GM20000 (cell line): Measurements from ENCODE around the gene SGK1.

ENCODE experiments used
- DNase-seq: peaks from one replicate; pipeline ENCODE4 v3.0.0; 2012; ENCODE audit warnings: low spot score
- CTCF ChIP-seq: IDR thresholded peaks from 2 replicates; pipeline ENCODE4 v1.5.1; 2012; ENCODE audit warnings: mild to moderate bottlenecking, control low read depth; ENCODE audit errors: extremely low read depth, missing control alignments

Gene SGK1

GRCh38 chr6:134317471-134318131 lies at the start of gene SGK1:
SGK1 (minus strand) TSS chr6:134318112; CDS start chr6:134317460, 652 bp downstream.
- TF ChIP-seq CTCF: no peak
- DNase-seq: no peak

- DNase-seq: no peak
- no peak for TF ChIP-seq CTCF
Observed at GRCh38 chr6:134363323-134364039, 45.6 kb upstream of the SGK1 start.

- DNase-seq: no peak
- TF ChIP-seq CTCF: no peak
Observed at GRCh38 chr6:134361011-134361410, 43.1 kb upstream of the SGK1 start.

GRCh38 chr6:134359302-134359701 lies 41.4 kb upstream of the SGK1 start:
- DNase-seq: no peak
- TF ChIP-seq CTCF: no peak

GRCh38 chr6:134358320-134358719 lies 40.4 kb upstream of the SGK1 start:
- no peak for TF ChIP-seq CTCF

GRCh38 chr6:134357022-134357487 lies 39.1 kb upstream of the SGK1 start:
- DNase-seq: no peak
- TF ChIP-seq CTCF: no peak

More at GRCh38 chr6:134358320-134358719, 40.4 kb upstream of the SGK1 start:
- DNase-seq: no peak

GRCh38 chr6:134356405-134356804 lies 38.5 kb upstream of the SGK1 start:
- DNase-seq: no peak
- no peak for TF ChIP-seq CTCF
